ENCODE data around the gene HOXB7.

The HOXB7 gene

DNA sequence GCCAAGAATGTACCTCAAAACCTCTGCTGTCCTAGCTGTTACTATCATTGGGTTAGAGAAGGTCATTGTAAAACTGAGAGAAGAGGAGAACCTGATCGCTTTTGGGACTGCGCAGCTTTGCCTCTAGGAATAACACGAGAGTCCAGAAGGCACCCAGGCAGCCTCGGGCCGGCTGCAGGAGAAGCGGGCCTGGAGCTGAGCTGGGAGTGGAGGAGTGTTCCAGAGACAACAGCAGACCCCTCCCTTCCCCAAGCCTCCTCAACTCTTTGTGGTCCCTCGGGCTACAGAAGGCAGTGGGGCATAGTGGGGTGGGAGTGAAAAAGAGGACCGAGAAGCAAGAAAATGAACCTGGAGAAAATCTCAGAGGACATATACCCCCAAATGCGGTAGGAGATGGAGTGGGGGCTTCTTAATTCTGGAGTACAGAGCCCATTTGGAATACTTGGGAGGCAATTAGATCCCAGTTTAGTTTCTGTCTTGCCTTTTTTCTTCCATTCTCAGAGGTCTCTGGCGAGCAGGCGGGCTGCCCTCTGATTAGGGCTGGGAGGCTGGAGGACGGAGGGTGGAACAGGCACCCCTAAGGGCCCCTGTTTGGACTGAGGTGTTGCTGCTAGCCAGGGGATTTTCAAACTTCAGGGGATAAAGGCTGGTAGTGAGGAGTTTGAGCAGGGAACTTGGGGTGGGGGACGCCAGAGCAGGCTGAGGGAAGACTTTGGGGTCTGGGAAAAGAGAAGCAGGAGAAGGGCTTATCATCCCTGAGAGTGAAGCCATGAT is 52.6 kb downstream of the HOXB7 start:
- no peak overlapping the region for H2AFZ ChIP-seq (ENCODE audit: low read depth)
- no peaks in the 10 kb centered on the region for H3K36me3 ChIP-seq (ENCODE audit: insufficient read depth)
- no peaks in the 10 kb centered on the region for H4K20me1 ChIP-seq (ENCODE audit: insufficient read depth)
- TF ChIP-seq CTCF (conservative IDR thresholded peaks at IDR 0.05; ENCODE audit: low read depth, low read length) = no peak
- no peak overlapping the region for H3K27ac ChIP-seq
- H3K4me2 ChIP-seq = no peak overlapping the region
- H3K9ac ChIP-seq = no peak overlapping the region
- H3K79me2 ChIP-seq (ENCODE audit: insufficient read depth, low read depth) = no peaks in the 10 kb centered on the region
- H3K4me1 ChIP-seq (ENCODE audit: low read depth, poor library complexity, severe bottlenecking) = no peaks in the 10 kb centered on the region
- no peak overlapping the region for H3K4me3 ChIP-seq (IDR thresholded peaks at IDR 0.05; ENCODE audit: insufficient read depth, low read depth, low read length)
- H3K27me3 ChIP-seq (ENCODE audit: insufficient read depth, low read depth) = no peaks in the 10 kb centered on the region
